ENCODE data around the gene LDB2.

The LDB2 gene

DNA sequence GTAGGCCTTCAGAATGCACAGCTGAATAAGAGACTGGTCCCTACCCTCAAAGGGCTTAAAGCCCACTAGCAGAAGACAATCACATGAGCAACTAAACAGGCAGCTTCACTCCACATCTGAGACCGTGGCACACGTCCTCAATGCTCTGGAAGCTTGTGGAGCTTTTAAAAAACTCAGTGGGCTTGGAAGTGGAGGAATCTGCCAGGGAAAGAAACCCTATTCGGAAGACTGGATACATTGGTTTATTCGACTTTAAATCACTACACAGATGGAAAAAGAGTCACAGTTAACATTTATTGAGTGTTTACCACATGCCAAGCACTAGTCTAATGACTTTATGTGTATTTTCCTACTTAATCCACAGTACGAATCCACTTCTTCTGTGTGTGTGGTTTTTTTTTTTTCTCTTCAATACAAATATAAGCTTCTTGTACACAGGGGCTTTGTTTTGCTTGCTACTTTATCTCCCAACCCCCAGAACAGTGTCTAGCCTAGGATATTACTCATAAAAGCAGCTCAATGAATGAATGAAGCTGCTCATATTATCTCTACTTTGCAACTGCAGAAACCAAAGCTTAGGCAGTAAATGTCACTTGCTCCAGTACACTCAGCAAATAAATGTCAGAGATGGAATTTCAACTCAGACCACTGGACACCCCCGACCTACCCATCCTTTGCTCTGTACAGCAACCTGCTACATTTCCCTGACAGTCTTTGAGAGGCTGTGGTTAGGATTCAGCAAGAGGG, 137.7 kb downstream of the LDB2 start:
- no peak for DNase-seq (ENCODE audit: extremely low read depth in 1 of 2, low read depth in 1 of 2)

DNA sequence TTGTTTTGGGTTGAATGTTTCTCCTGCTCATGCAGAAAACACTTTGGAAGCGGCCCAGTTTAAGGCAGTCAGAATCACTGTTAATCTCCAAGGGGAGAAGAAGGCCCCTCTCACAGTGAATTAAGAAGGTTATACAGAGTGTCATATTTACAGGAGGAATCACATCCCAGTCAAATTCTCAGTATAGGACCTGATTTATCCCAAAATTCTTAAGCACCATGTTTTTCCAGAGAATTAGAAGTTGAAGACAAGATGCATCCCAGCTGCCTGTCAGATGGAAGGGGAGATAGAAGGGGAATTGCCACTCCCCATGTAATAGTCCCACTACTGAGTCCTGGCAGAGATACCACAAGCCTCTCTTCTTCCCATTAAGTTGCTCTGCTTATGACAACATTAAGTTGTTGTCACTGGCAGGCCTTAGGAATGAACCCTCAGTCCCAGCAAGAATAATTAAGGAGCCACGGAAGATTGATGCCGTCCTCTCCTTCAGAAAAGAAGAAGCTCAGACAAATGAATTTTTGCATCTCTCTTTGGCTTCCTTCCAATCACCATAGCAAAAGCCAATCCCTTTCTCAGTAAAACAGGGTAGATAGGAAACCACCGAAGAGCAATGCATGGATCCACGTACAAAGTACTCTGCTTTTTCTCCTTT, 138.4 kb downstream of the LDB2 start:
- no peak for DNase-seq (ENCODE audit: extremely low read depth in 1 of 2, low read depth in 1 of 2)

DNA sequence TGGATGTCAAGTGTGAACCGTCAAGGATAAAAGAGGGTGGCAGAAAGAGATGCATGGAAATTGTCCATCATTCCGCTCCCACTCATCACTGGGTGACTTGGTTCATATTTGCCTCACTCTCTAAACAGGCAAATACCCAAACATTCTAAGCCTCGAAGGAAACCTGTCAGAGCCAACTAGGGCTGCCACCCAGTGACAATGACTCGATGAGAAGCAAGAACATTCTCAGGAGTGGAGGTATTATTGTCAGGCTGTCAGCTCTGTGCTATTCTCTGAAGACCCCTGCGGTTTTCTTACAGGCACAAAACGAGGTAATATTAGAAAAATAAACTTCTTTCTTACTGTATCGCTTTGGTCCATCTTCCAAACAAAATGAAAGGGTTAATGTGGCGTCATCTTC, 139.6 kb downstream of the LDB2 start:
- DNase-seq (ENCODE audit: extremely low read depth in 1 of 2, low read depth in 1 of 2) = no peak

DNA sequence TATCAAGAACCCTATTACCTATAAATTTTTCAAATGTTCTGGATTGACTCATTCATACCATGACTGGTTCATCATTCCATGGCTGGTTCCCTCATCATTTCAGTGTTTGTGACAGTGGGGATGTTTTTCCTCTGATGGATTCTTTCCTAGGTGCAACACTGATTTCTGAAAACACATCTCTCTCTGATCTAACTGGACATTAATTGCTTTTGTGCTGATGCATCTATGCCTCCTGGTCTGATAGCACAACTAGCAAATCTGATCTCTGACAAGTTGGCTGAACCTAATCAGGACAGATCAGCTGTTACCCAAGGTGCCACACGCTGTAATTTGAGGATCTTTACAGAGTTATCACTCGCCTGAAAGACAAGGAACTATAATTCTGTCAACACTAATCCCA, 140.2 kb downstream of the LDB2 start:
- no peak for DNase-seq (ENCODE audit: extremely low read depth in 1 of 2, low read depth in 1 of 2)

DNA sequence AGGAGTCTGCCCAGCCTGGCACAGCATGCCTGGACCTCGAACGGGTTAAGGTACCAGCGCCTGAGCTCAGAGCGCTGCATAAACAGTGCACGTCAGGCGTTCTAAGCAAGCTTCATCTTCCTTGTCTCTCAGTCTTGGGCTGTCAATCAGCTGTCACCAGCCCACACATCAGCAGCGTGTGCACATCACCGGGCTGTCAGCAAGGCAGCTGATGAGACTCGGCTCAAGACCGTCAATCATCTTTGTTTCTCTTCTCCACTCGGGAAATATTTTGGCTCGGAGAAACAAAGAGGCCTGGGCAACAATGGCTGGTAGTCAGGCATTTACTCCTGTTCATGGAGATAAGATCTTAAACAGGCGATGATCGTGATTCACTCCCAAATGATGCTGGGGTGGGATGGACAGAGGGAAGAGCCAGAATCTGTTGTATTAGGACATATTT, 141.3 kb downstream of the LDB2 start:
- DNase-seq (ENCODE audit: extremely low read depth in 1 of 2, low read depth in 1 of 2) = no peak

DNA sequence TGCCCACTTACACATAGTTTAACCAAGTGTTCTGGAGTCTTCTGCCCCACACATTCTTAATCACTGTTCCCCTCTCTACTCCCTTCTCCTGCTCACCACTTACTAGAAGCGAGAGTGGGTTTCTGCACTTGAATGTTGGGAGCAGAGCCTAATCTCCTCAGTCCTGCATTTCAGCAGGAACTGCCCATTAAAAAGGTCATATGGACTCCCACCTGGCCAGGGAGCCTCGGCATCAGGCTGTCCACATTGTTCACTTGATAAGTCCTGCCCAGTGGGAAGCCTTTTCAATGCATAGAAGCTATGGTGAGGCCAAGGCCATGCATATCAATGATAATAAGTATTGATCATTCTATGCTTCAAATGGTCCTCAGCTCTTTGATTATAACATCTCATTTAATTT, 144.3 kb downstream of the LDB2 start:
- no peak for DNase-seq (ENCODE audit: extremely low read depth in 1 of 2, low read depth in 1 of 2)

DNA sequence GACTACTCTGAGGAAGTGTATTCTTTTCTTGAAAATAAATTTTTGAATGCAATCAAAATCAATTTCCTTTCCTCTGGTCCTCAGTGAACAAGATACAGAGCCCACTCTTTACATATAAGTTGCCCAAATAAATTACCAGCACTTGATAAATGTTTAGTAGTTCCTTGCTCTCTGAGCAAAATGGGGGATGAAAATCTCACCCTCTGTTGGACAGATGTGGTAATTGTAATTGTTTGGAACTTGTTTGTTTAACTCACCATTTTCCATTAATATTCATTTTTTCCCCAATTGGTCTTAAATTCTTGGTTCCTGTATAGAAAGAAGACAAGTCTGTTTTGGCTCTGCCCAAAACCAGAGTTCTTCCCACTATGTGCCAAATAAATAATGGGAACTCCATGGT, 146.3 kb downstream of the LDB2 start:
- no peak for DNase-seq (ENCODE audit: extremely low read depth in 1 of 2, low read depth in 1 of 2)

DNA sequence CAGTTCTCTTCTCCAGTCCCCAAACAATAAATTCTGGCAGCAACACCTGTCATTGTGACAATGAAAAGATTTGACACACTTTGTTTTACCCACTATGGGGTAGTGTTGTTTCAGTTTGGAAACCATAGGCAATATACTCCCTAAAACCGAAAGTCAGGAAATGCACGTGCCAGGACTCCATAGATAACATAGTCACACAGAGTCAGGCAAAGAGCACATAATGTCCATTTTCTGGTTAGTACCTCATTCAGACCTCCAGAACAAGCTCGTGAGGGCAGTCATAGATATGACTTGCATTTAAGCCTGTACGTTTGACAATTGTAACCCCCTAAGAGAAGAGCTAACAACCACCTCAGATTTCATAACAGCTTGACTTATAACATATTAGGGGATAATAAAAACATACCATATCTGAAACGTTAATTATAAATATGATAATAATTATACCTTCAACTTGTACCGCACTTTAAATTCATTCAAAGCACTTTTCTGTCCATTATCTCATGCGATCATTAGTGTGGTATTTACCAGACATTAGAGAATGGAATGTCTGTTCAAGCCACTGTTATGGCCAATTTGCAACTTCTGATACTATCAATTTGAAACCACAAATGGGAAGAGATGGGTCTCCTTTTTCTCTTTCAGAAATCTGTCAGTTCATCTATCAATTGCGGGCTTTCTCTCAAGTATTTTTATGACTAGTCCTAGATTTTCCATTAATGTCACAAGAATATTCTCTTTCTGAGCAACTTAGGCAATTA, 147.4 kb downstream of the LDB2 start:
- no peak for DNase-seq (ENCODE audit: extremely low read depth in 1 of 2, low read depth in 1 of 2)

DNA sequence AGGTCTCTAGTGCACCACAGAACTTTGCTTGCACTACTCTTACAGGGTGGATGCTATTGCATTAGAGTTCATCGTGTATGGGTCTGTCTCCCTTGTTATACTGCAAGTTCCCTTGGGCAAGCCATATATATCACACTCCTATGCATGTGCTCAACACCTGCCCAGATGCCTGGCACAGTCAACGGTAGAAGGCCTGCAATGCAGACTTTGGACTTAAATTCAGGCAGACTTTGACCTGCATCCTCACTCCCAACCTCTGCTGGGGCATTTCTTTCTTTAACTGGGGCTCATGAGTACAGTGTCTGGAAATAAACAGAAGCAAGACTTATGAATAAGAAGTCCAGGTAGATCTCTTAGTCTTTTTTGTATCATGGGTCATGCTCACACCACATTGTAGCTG, 148.2 kb downstream of the LDB2 start:
- DNase-seq (ENCODE audit: extremely low read depth in 1 of 2, low read depth in 1 of 2) = no peak

DNA sequence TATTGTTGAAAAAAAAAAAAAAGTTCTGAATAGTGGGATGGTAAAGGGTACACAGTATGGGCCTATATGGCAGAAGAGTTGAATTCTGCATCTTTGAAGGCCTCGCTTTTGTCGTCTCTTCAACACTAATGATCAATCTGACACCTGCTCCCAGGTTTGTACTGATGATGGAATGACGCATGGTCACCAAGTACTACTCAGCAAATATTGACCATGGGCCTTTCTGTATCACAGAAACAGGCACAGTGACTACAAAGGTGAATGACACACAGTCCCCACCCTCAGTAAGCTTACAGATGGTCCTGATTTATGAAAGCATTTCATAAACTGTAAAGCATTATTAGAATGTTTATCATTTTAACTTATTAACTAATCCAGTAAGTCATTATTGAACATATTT, 152.6 kb downstream of the LDB2 start:
- no peak for DNase-seq (ENCODE audit: extremely low read depth in 1 of 2, low read depth in 1 of 2)

DNA sequence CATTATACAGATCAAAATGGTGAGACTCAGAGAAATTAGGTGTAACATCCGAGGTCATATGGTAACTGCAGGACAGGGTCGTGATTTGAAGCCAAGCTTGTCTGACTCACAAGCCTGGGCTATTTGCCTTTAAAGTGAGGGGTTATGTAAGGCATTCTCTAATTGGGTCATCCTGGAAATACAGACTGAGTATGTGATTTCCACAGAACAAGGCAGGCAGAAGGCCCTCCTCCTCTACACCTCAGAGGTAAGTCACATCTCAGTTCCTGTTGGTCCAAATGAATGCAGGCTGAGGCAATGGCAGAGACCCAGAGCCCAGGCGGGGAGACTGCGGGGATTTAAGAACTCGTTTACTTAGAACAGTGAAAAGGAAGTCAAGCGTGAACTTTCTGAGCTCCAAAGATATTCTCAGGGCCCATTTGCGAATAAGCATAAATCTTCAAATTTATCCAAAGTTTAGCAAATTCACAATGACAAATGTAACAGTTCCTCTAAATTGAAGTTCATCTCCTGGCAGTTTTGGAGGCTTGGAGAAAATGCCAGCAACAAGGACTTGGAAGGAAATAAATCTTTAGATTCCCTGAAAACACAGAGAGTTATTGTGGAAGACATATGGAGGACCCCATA, 153.3 kb downstream of the LDB2 start:
- no peak for DNase-seq (ENCODE audit: extremely low read depth in 1 of 2, low read depth in 1 of 2)

DNA sequence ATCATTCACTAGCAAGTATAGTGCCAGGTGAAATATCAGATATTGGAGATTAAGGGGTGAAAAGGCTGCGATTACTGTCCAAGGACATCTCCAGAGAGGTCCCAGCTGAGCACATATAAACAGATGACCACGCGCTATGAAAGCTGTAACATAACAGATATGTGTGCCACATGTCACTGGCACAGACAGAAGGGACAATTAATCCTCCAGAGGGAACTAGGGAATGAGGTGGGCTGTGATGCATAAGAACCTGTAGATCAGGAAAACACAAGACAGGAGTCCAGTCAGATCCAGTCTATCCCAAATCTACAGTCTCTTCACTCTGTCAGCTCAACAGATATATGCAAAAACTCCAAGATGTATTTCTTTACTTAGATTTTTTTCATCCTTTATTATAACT, 157.2 kb downstream of the LDB2 start:
- DNase-seq (ENCODE audit: extremely low read depth in 1 of 2, low read depth in 1 of 2) = no peak

DNA sequence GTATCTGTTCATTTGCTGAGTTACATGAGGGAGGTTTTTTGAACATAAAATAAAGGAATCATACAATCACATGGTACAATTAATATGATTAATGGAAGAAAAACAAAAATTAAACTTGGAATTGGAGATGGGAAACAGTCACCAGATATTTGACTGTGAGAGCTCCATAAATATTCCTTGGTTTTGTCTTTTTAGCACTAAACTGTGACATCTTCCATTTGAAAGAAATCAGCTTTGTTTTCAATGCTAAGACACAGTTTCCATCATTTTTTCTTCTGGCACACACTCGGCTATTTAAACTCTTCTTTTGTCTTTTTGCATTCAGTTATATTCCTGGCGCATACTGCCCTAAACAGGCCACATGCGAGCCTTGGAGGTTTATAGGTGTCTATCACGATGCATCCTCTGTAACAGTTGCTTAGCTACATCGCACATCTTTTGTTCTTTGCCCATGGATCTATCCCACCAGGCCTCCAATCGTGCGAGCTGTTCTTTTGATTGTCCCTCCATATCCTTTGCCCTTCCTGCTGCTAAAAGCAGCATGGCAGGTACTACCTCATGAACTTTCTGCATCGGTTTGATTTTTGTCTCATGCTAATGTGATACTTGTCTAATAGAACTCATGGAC, 158.3 kb downstream of the LDB2 start:
- no peak for DNase-seq (ENCODE audit: extremely low read depth in 1 of 2, low read depth in 1 of 2)

DNA sequence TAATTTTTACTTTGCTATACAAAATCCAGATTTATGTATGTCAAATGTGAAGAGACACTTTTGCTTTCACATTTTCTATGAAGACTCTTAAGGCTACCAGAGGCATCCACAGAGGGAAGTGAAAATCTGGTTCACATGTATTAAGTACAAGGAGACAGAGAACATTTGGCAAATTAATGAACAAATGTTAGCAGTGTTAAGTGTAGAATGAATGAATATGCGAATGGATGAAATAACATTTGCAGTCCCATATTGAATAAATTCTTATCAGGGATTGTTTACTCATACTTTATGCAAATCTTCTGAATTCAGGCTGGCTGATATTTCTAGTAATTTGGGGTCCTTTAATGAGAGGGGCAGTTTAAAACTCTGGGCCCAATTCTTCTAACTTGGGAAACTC, 159.9 kb downstream of the LDB2 start:
- DNase-seq (ENCODE audit: extremely low read depth in 1 of 2, low read depth in 1 of 2) = no peak

DNA sequence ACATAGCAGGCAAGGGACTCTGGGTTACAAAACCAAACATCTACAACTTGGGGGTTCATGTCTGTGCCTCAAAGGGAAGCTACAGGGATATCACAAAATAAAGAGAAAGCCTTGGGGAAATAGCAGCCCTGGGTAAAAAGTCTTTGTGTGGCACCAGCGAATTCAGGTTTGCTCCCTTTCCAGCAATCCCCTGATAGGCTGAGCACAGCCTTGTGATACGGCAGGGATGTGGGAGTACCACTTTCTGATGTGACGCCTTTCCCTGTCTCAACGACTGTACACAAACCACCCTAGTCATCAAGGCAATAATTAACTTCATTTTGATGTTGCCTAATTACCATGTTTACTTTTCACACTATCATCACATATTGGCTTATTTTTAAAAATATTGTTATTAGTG, 164.9 kb downstream of the LDB2 start:
- no peak for DNase-seq (ENCODE audit: extremely low read depth in 1 of 2, low read depth in 1 of 2)

DNA sequence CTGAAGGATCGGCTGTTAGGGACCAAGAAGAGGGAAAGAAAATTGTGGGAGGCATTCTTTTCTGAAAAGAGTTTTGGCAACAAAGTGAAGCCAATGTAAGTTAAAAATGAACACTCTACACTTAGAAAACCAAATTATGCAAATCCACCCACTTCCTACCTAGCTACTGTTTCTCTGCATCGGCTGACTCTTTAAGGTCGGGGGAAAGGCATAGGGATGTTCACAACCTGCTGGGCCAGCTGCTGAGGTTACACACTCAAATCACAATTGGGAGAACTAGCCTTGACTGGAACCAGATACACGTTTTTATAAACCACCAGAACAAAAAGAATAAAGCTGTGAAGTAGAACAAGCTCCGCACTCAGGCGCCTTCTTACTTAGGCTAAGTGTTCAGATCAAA, 165.7 kb downstream of the LDB2 start:
- DNase-seq (ENCODE audit: extremely low read depth in 1 of 2, low read depth in 1 of 2) = no peak

DNA sequence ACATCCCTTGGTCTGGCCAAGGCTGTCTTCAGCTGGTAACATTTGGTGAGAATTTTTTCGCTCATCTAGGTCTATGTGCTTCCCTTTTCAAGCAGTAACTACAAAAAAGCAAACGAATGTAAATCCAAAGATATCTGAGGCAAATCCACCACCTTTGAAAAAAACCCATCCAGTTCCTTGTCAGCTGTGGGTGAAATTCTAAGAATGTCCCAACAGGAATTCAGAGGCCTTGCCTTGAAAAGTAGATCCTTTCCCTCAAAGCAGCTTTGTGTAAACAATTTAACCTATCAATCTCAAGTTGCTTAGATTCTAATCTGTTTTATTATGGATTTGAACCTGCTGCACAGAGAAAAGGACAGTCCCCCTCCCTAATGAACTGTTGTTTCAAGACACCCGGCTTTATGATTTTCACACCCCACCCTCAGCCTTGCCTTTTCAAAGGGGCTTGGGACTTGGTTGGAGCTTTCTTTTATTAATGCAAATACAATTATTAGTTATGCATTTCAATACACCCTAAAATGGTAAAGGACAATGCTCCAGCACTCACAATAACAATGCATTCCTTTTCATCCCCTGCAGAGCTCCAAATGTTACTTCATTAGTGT, 166.6 kb downstream of the LDB2 start:
- DNase-seq (ENCODE audit: extremely low read depth in 1 of 2, low read depth in 1 of 2) = no peak

DNA sequence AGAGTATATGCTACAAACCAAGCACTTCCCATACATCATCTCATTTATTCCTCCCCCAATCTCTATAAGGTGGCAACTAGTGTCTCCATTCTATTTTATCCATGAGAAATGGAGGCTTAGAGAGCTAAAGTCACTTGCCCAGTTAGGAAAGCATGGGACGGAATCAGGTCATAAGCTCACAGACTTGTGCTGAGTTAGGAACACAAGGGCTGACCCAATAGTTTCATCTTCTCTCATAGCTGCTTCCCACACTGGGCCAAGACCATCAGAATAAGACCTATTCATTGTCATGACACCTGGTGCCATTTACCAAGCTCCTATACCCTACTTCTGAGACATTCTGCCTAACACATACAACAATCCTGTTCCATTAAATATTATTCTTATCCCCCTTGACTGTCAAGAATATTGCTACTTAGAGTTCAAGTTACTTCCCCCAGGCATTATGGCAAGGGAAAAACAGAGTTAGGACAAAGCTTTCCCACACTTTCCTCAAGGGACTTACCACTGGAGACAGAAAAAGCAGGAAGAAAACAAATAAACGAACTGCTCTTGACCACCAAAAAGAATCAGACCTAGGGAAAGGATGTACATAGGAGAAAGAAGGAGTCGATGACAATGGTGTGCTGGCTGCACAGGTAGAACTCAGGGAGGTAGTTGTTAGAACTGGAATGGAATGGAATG, 167.8 kb downstream of the LDB2 start:
- no peak for DNase-seq (ENCODE audit: extremely low read depth in 1 of 2, low read depth in 1 of 2)

DNA sequence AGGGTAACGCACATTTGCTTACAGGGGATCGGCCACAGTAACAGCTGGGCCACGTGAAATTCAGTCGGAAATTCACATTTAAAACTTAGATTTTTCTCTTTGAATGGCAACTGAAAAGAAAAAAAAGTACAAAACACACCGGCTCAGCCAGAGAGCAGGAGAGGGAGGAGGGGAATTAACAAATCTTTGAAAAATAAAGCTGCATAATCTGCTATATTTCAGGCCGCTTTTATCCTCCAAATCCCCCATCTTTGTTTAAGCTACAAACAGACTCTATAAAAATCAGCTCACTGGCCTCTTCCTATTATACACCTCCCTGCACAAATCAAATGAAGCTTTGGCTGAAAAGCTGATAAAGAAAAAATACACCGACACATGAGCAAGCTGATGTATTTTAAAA, 169.1 kb downstream of the LDB2 start:
- no peak for DNase-seq (ENCODE audit: extremely low read depth in 1 of 2, low read depth in 1 of 2)

DNA sequence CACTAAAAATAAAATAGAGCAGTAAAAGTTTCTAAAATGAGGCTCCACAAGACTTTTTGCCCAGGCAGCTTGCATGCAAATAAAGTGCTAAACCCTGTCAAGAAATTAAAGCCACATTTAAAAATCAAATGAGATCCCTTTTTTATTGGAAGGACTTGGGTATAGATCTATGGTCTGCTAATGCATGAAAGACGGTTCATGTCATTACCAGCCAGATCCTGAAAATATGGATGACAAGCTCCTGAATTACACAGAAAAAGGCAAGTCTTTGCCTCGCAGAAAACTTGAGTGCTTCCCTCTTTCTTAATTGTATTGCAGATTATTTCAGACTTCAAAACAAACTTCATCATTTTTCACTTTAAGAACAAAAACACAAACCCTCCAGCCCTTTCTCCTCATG, 169.6 kb downstream of the LDB2 start:
- no peak for DNase-seq (ENCODE audit: extremely low read depth in 1 of 2, low read depth in 1 of 2)

Data from stimulated activated CD8-positive, alpha-beta memory T cell treated with anti-CD3 and anti-CD28 coated beads, Interleukin-7, amount 100 ng/mL, for 48 hours (primary cell).